Stimulated activated CD8-positive, alpha-beta memory T cell treated with anti-CD3 and anti-CD28 coated beads, Interleukin-4, amount 100 ng/mL, for 1 hour (primary cell): ENCODE data around the gene UBE2G2.

Source experiments
- DNase-seq, 2 donors: peaks; one replicate each; pipeline ENCODE4 v3.0.0-alpha.2; 2020; ENCODE audit warnings: low read depth in 2 of 2, low spot score in 1 of 2

The UBE2G2 gene

DNA sequence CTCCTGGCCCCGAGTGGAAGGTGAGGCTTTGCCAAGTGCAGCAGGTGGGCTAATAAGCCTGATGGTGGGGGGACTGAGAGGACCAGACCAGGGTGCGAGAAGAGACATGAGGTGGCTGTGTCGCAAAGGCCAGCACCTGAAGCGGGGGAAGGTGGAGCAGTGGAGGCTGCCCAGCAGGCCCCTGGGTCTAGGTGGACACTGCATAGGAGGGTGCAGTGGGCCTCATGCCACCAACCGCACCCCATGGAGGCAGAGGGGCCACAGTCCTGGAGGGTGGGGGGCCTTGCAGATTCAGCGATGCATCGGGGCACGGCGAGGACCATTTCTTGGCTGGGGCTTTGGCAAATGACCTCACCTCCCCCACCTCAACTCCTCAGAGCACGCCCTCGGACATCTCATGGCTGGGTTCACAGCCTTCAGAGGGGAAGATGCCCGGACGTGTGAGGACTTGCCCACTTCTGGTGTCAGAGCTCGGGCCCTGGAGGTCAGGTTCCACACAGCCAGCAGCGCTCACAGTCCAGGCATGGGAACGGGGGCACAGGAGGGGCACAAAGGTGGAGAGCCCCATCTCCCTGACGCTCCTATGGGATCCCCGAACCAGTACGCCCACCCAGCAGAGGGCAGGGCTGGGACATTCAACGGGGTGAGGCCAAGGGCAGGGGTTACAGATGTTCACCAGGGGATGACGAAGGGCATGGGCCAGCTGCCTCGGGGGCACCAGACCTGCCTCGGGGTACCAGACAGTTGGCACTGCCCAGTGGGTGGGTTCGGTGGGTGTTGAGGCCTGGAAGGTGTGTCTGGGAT is 35.4 kb downstream of the UBE2G2 start:
- no peak for DNase-seq

DNA sequence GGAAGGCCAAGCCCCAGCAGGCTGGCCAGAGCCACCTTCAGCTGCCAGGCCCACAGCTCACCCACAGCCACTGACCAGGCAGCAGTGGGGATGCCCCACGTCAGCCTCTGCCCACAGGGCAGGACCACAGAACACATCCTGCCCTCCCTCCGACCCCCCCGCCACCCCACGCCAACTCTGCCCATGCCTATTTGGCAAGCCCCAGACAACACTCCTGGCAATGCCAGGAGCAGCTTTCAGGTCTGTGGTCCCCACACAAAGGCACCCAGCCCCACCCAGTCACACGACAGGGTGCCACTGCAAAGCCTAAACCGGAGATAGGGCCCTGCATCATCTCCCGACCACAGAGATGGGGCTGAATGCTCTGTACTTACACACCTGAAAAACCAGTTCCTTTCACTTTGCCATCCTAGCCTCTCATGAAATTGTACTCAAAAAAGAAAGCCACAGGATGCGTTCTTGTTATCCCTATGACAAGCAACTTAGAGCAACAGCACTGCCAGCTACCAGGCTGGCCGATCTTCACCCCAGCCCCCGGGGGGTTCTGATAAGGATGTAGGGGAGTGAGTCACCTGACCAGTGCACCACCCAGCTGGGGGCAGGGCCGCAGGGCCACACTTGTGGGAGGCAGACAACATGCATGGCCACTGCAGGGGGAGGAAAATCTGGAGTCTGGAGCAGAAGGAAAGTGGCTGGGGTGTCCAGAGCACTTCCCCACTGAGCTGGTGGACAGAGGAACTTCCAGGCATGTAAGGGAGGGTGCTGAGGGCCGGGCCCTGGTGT is 36.2 kb downstream of the UBE2G2 start:
- no peak for DNase-seq

DNA sequence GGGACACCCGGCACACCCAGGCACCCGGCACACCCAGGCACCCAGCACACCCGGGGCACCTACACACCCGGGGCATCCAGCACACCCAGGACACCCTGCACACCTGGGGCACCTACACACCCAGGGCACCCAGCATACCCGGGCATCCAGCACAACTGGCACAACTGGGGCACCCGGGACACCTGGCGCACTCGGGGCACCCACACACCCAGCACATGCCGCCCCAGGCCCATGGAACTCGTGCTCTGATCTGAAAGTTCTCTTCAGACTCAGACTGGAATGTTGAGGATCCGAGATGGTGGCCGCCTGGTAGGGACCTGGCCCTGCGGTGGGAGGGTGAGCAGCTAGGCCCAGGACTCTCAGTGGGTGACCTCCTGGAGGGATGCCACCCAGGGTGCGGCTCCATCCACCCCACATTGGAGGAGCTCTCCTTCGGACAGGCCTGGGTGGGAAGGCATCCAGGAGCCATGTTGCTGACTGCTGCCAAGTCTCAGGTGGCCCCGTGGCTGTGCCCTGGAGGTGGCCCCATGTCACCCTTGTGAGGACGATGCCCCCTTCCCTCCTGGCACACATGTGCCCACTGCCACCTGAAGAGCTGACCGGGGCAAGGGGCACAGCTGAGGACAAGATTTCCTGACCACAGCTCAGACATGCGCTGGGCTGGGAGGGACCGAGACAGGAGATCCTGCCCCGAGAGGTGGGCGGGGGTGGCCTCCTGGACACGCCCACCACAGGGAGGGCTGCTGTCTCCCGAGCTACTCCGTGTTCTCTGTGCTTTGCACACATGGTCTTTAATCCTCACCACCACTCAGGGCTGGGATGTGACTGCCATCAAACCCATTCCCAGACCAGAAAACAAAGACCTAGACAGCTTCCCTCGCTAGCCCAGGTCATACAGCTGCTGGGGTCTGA is 37.0 kb downstream of the UBE2G2 start:
- DNase-seq: no peak

DNA sequence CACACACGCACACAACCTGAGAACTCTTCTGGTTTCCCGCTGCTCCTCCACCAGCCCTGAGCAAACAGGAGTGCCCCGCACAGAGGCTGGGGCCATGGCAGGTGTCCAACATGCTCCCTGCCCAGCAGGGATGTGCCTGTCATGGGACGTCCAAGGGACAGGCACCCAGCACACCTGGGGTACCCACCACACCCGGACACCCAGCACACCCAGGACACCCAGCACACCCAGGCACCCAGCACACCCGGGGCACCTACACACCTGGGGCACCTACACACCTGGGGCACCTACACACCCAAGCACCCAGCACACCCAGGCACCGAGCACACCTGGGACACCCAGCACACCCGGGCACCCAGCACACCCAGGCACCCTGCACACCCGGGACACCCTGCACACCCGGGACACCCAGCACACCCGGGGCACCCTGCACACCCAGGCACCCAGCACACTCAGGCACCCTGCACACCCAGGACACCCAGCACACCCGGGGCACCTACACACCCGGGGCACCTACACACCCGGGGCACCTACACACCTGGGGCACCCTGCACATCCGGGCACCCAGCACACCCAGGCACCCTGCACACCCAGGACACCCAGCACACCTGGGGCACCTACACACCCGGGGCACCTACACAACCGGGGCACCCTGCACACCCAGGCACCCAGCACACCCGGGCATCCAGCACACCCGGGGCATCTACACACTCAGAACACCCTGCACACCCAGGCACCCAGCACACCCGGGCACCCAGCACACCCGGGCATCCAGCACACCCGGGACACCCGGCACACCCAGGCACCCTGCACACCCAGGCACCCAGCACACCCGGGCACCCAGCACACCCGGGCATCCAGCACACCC is 37.9 kb downstream of the UBE2G2 start:
- no peak for DNase-seq

DNA sequence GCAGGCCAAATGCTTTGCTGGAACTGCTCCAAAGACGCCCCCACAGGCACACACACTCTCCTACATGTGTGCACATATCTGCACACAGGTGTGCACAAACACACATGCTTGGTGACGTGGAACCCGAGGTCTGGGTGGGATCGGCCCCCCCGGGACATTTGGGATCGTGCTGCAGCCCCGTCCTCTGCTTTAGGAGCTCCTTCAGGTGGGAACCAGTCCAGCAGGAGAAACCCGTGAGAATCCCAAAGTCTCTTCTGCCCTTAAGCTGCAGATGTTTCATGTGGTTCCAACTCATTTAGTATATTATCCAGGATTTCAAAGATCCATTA is 38.6 kb downstream of the UBE2G2 start:
- no peak for DNase-seq

DNA sequence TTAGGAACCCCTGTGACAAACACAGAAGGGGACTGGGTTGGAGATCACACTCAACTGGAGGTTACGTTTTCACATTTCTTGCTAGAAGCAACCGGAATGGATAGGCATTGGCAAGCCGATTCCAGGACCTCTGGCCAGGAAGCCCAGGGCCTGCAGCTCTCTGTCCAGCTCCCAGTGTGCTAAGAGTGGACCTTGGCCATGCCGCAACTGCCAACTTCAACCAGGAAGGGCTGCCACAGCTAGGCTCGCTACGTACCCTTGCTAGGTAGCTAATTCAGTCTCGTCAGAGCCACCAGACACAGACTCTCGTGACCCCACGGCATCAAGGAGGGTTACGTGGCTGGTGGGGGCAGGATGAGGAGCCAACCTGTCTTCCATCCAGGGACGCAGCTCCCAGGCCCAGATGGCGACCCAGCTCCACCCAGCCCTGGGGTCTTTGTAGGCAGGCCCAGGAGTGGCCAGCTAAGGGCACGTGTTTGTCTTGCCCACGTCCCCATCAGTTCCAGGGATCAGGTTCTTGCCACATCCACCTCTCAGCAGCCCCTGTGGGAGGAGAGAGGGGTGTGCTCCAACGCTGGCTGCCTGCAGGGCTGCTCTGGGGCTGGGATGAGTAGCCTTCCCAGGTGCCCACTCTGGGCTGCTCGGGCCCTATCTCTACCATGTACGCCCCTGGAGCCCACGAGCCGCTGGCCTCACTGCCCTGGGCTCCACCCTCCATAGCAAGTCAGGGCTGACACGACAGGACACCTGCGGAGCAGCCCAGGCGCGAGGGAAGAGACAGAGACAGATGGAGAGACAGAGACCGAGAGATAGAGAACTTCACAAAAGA is 39.2 kb downstream of the UBE2G2 start:
- no peak for DNase-seq

DNA sequence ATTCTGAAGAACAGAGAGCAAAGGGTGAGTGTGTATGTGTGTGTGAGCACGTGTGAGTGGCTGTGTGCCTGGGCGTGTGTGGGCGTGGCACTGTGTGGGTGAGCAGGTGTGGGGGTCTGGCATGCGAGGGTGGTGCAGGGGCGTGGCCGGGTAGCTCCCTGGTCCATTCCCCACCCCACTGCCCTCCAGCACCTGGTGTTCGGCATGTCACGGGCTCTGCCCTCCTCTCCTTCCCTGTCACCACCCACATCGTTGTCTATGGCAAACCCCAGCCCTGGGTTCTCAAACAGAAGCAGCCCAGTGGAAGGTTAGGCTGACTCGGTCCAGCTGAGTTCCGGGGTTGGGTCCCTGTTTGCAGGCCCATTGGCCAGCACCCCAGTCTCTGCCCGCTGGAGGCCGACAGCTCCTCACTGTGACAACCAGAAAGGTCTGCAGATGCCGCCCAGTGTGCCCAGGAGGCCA is 39.8 kb downstream of the UBE2G2 start:
- no peak for DNase-seq

DNA sequence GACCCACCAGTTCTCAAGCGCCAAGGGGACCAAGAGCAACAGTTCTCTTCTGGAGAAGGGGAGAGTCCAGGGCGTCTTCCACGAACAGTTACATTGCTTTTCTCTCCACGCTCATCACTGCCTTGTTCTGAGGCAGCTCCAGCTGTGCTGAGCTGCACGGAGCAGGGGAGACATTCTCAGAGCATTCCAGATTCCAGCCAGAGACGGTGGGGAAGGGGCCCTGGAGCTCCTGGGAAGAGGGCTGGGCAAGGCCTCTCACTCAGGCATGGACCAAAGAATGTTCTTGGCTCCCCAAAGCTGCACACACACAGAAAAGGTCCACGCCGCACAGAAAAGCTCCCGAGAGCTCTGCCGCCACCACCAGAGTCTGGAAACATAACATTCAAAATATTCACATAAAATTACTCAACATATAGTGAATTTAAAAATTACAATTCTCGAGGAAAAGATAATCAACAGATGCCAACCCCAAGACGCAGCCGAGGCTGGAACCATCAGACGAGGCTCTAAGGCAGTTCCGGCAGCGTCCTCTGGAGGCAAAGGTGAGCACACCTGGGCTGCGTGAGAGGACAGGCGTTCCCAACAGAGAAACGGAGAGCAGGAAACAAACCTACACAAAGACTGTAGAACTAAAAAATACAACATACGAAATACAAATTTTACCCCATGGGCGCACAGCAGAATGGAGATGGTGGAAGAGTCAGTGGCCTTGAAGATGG is 40.5 kb downstream of the UBE2G2 start:
- no peak for DNase-seq

DNA sequence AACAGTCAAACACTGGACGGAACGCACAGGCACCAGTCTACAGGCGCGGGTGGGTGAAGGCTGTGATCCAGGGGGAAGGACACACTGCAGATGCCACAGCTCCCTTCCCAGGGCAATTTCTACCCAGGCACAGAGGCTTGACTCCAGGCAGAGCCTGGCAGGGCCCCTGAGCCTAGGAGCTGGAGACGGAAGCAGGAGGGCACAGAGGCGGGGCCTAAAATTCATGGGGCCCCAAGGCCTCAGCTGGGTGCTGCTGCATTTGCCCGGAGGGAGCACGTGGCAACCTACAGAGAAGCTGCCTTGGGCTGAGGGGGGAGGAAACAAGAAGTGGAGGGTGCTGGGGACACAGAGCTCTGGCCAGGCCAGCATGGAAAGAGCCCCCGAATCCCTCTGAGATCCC is 41.2 kb downstream of the UBE2G2 start:
- DNase-seq: no peak

DNA sequence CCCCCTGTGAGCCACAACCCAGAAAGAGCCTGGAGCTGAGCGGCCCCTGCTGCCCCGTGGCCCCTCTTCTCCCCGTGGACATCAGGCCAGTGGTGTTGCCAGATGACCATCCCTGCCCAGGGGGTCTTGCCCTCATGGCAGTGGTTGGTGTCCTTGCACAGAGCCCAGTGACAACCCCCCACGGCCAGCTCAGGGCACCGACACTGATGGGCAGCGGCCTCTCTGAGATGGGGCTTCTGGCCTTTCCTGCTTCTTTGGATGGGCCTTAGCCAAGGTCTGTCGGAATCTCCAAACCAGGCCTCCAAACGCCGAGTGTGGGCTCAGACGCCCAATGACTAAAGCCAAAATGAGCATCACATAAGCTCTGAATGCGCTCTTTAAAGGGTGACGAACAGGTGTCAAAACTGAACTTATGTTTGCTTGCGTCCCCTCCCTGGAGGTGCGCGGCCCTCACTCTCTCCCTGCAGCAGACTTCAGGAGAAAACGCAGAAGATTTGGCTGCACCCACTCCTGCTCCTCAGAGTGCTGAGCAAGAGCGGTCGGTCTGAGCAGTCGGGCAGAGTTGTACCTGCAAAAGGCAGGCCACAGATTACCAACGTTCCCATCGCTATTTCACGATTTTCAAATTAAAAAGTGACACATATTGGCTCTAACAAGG is 41.9 kb downstream of the UBE2G2 start:
- no peak for DNase-seq

DNA sequence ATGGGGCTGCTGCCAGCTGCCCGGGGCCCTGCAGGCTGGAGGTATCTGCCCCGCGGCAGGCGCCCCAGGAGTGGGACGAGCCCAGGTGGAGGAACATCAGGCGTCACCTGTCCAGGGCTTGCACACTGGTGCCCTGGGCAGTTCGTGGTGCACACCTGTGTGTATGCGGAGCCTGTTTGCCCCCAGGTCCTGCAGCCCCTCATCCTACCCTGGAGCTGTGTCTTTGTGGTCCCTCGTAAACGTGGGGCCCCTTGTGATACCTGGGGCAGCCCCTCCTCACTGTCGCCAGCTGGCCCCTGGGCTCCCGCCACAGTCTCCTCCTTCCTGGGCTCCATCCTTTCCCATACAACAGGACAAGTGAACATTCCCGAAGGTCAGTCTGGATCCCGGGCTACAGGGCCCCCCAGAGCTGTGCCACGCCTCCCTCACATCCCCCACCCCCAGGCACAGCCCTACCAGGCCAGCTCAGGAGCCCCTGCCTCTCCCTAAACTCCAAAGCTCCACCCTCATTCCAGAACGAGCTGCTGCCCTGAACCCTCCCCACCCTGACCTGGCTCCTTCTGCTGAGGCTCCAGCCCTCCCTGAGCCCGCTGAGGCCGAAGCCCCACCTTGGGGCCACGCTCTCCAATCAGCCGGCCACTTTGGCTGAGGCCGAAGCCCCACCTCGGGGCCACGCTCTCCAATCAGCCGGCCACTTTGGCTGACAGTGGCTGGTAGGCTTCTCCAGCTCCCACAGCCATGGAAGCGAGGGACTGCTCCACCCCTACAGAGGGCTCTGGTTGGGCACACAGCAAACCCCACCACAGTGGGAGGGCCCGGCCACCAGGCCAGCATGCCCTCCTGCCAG is 42.6 kb downstream of the UBE2G2 start:
- no peak for DNase-seq

DNA sequence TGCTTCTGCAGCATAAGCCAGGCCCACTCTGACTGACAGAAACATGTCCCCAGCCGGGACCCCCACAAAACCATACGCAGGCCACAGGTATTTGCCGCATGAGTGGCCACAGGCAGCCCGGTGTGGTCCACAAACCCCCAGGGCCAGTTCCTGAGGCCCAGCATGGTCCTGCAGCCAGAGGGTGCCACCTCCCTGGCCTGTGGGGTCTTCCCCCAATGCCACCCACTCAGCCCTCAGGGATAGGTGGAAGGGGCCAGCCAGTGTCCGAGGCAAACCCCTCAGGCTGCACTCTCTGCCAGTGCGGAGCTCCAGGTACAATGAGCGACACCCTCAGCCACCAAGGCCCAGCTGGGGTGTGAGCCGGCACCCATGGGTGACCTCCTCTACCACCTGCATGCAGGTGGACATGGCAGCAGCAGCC is 43.5 kb downstream of the UBE2G2 start:
- no peak for DNase-seq

DNA sequence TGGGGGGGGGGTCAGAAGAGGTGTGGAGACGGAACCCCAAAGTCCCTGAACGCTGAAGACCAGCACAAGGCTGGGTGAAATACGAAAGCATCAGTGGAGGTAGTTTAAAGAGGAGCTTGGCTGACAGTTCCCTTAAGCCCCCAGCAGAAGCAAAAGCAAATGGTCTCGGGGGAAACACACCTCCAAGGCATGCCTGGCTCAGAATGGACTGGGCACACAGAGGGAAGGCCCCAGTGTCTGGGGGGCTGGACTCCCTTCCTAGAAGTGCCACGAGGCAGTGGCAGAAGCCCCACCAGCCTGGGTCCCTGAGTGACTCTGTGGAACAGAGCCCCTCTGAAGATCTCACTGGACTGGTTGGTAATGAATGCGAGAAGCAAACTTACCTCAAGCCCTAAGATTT is 43.9 kb downstream of the UBE2G2 start:
- no peak for DNase-seq

DNA sequence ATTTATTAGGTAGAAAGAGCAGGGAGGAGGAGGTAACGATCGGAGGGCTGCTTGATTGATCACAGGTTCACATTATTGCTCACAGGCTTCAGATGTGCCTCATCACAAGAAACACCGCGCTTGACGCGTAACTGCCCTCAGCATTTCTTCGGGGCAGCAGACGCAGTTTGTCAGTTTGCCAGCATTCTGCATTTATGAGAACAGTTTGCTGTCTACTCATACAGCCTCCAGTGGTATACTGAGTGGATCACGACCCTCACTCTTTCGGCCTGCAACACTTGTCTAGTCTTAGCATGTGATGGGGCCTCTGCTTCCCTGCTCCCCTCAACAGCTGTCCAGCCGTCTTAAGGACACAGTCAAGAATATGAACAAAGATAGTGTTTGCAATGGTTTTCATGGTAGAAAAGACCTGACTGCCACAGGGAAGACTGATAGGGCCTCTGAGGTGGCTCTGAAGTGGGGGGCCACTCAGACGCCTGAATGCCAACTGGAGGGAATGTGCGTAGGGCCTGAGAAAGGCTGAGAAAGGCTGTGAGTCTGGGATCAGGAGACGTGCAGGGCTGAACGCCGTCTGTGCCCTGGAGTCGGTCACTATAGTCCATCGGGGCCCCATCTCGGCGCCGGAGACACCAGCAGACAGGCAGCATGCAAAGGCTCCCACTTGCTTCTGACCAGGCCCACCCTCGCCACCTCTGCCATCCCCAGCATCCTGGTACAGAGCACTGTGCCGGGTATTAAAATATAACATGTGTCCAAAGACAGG is 45.0 kb downstream of the UBE2G2 start:
- DNase-seq: no peak

DNA sequence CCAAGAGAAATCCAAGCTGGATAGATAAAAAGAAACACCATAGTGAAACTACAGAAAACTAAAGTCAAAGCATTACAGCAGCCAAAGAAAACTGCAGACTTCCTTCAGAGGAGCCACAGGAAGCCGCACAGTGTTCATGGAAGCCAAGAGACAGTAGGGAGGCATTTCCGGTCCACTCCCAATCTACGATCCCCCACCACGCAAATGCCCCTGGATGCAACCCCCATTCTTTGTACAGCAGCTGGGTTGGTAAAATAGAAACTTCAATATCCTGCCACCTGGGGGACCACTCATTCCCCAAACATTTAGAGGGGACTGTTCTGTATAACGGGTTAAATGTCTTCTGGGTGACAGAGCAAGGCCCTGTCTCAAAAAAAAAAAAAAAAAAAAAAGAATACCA is 46.4 kb downstream of the UBE2G2 start:
- DNase-seq: no peak

DNA sequence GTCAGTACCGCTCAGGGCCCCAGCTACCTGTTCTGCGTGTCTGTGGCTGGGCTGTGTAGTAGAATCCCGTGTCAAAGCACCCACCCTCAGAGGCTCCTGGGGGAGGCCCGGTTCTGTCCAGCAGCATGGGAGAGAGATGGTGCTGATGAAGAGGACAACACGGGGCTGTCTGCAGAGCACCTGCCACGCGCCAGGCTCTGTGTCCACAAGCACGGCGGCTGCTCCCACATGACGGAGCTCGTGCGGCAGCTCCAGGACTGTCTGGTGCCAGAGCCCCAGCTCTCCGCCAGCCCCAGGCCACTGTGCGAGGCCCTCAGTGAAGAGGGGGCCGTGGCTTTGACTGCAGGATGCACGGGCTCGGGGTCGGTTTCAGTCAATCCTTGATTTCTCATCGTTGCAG is 48.3 kb downstream of the UBE2G2 start:
- no peak for DNase-seq

DNA sequence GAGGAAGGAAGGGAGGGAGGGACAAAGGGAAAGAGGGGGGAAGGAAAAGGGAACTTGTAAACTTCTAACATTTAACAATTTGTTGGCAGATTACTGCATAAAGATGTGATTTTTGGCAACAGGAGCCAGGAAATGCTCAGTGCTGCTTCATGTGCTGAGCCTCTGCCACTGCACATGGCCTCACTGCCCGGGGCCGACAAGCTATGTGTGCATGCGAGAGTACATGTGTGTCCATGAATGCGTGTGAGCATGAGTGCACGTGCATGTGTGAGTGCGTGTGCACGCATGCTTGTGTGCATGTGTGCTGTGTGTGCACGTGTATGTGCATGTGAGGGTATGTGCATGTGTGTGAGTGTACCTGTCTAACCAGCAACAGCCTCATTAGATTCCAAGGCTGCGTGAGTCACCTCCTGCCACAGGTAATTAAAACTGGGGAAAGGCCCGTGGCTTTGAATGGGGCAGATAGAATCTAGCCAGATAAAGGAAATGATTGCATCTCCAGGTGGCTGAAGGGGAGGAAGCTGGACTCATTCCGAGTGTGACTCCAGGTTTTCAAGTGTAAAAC is 48.9 kb downstream of the UBE2G2 start:
- DNase-seq: no peak
